ENCODE data around the gene SH3BP5.

The SH3BP5 gene

GRCh38 chr3:15277861-15278500 lies 54.4 kb downstream of the SH3BP5 start:
- H3K9me3 Mint-ChIP-seq = peaks cover 2% of the 10 kb centered on the region
- DNase-seq (ENCODE audit: low spot score in 2 of 2) = no peak
- peaks cover 12% of the 10 kb centered on the region for H3K36me3 Mint-ChIP-seq
- no peak overlapping the region for H3K27ac Mint-ChIP-seq
- ATAC-seq (ENCODE audit: low read depth) = no peak
- H3K4me1 Mint-ChIP-seq = peaks cover 61% of the 10 kb centered on the region
- no peak overlapping the region for H3K4me3 Mint-ChIP-seq
- H3K27me3 Mint-ChIP-seq = no peaks in the 10 kb centered on the region

- Mint-ChIP-seq H3K4me3 (peak overlapping the region; percentile 2), H3K36me3 (peaks cover 14% of the 10 kb centered on the region), H3K27me3 (no peaks in the 10 kb centered on the region), H3K4me1 (peaks cover 71% of the 10 kb centered on the region), H3K27ac (peak overlapping the region; percentile 21), H3K9me3 (peaks cover 2% of the 10 kb centered on the region)
- no peak for DNase-seq (ENCODE audit: low spot score in 2 of 2)
- ATAC-seq (ENCODE audit: low read depth) = no peak
These were observed 56.2 kb downstream of the SH3BP5 start for GRCh38 chr3:15276028-15276724.

GRCh38 chr3:15273227-15273626 lies 59.2 kb downstream of the SH3BP5 start:
- Mint-ChIP-seq H3K4me3 (peak overlapping the region; percentile 43), H3K27me3 (no peaks in the 10 kb centered on the region), H3K9me3 (peaks cover 2% of the 10 kb centered on the region), H3K27ac (peak overlapping the region; percentile 66), H3K4me1 (peaks cover 69% of the 10 kb centered on the region), H3K36me3 (peaks cover 20% of the 10 kb centered on the region)
- DNase-seq (ENCODE audit: low spot score in 2 of 2) (no peak), ATAC-seq (ENCODE audit: low read depth) (no peak)

GRCh38 chr3:15272426-15273196 lies 59.8 kb downstream of the SH3BP5 start:
- Mint-ChIP-seq H3K27me3 (no peaks in the 10 kb centered on the region), H3K9me3 (peaks cover 2% of the 10 kb centered on the region), H3K27ac (peak overlapping the region; percentile 96), H3K36me3 (peaks cover 20% of the 10 kb centered on the region), H3K4me3 (peak overlapping the region; percentile 39), H3K4me1 (peaks cover 70% of the 10 kb centered on the region)
- DNase-seq (ENCODE audit: low spot score in 2 of 2) (no peak), ATAC-seq (ENCODE audit: low read depth) (no peak)

- DNase-seq (ENCODE audit: low spot score in 2 of 2) = peak; percentile 52 to 81
- Mint-ChIP-seq H3K9me3 (peaks cover 2% of the 10 kb centered on the region), H3K27me3 (no peaks in the 10 kb centered on the region)
These were observed 60.5 kb downstream of the SH3BP5 start for GRCh38 chr3:15271785-15272381.

GRCh38 chr3:15271030-15271429 lies 61.4 kb downstream of the SH3BP5 start:
- H3K4me1 Mint-ChIP-seq = peaks cover 63% of the 10 kb centered on the region
- no peak overlapping the region for H3K4me3 Mint-ChIP-seq
- DNase-seq (ENCODE audit: low spot score in 2 of 2) (no peak), ATAC-seq (ENCODE audit: low read depth) (no peak)
- peaks cover 18% of the 10 kb centered on the region for H3K36me3 Mint-ChIP-seq
- no peaks in the 10 kb centered on the region for H3K27me3 Mint-ChIP-seq
- peaks cover 2% of the 10 kb centered on the region for H3K9me3 Mint-ChIP-seq
- H3K27ac Mint-ChIP-seq = no peak overlapping the region

More at GRCh38 chr3:15271785-15272381, 60.5 kb downstream of the SH3BP5 start:
- H3K27ac Mint-ChIP-seq = peak overlapping the region; percentile 96
- peaks cover 64% of the 10 kb centered on the region for H3K4me1 Mint-ChIP-seq
- H3K4me3 Mint-ChIP-seq = peak overlapping the region; percentile 84
- peaks cover 18% of the 10 kb centered on the region for H3K36me3 Mint-ChIP-seq
- ATAC-seq (ENCODE audit: low read depth) = peak; percentile 84

GRCh38 chr3:15269091-15269989 lies 63.0 kb downstream of the SH3BP5 start:
- H3K4me1 Mint-ChIP-seq = peaks cover 59% of the 10 kb centered on the region

GRCh38 chr3:15268033-15268631 lies 64.3 kb downstream of the SH3BP5 start:
- H3K4me3 Mint-ChIP-seq = no peak overlapping the region
- ATAC-seq (ENCODE audit: low read depth) (peak; percentile 33), DNase-seq (ENCODE audit: low spot score in 2 of 2) (peak; percentile 75 to 76)
- H3K27ac Mint-ChIP-seq = peak overlapping the region; percentile 63
- H3K4me1 Mint-ChIP-seq = peaks cover 49% of the 10 kb centered on the region
- H3K9me3 Mint-ChIP-seq = no peaks in the 10 kb centered on the region
- peaks cover 15% of the 10 kb centered on the region for H3K36me3 Mint-ChIP-seq
- H3K27me3 Mint-ChIP-seq = no peaks in the 10 kb centered on the region

More at GRCh38 chr3:15269091-15269989, 63.0 kb downstream of the SH3BP5 start:
- Mint-ChIP-seq H3K27me3 (no peaks in the 10 kb centered on the region), H3K4me3 (peak overlapping the region; percentile 50), H3K9me3 (no peaks in the 10 kb centered on the region), H3K27ac (peak overlapping the region; percentile 69), H3K36me3 (peaks cover 19% of the 10 kb centered on the region)
- peak; percentile 47 for DNase-seq (ENCODE audit: low spot score in 2 of 2)
- ATAC-seq (ENCODE audit: low read depth) = peak; percentile 29

- Mint-ChIP-seq H3K27ac (peak overlapping the region; percentile 63), H3K4me3 (no peak overlapping the region), H3K9me3 (no peaks in the 10 kb centered on the region), H3K27me3 (no peaks in the 10 kb centered on the region), H3K36me3 (peaks cover 15% of the 10 kb centered on the region), H3K4me1 (peaks cover 45% of the 10 kb centered on the region)
- DNase-seq (ENCODE audit: low spot score in 2 of 2) (no peak), ATAC-seq (ENCODE audit: low read depth) (no peak)
These were observed 64.9 kb downstream of the SH3BP5 start for GRCh38 chr3:15267502-15267901.

GRCh38 chr3:15266510-15267376 lies 65.6 kb downstream of the SH3BP5 start:
- no peak for ATAC-seq (ENCODE audit: low read depth)
- peak overlapping the region; percentile 67 for H3K27ac Mint-ChIP-seq
- DNase-seq (ENCODE audit: low spot score in 2 of 2) = no peak
- peaks cover 15% of the 10 kb centered on the region for H3K36me3 Mint-ChIP-seq
- peaks cover 37% of the 10 kb centered on the region for H3K4me1 Mint-ChIP-seq
- H3K9me3 Mint-ChIP-seq = no peaks in the 10 kb centered on the region
- no peak overlapping the region for H3K4me3 Mint-ChIP-seq
- H3K27me3 Mint-ChIP-seq = no peaks in the 10 kb centered on the region

GRCh38 chr3:15265655-15266509 lies 66.5 kb downstream of the SH3BP5 start:
- Mint-ChIP-seq H3K4me1 (peaks cover 34% of the 10 kb centered on the region), H3K27me3 (no peaks in the 10 kb centered on the region), H3K36me3 (peaks cover 18% of the 10 kb centered on the region), H3K4me3 (no peak overlapping the region), H3K9me3 (no peaks in the 10 kb centered on the region), H3K27ac (peak overlapping the region; percentile 67)
- ATAC-seq (ENCODE audit: low read depth) = no peak
- DNase-seq (ENCODE audit: low spot score in 2 of 2) = no peak

Measured in memory B cell (primary cell).